GM12878 (cell line): ENCODE data around the gene SAMD4A. TPM values are rescaled to one million over a fixed set of nuclear protein-coding genes. Genes with fewer than 3 reads are reported as not detected.

Source experiments
- ATAC-seq: fragments of 200-7000 bp; cut with Tn5 transposase; 3 replicates; pipeline ENCODE4 v1.9.1; 2020; ENCODE audit warnings: mild to moderate bottlenecking, moderate library complexity
- BruUV-seq: library from RNA; stranded (reverse); fragments of 400-500 nt; replicated peaks from 2 replicates; lab custom pipeline; 2021; lab: Mats Ljungman, UMichigan
- CTCF ChIA-PET: fragments of 300-600 bp; sonication (Branson Sonifier 250); formaldehyde crosslinking; extraction: SDS; loops from one replicate; lab custom pipeline; 2021; ENCODE audit warnings: inconsistent platforms; lab: Yijun Ruan, JAX
- POLR2A ChIA-PET: fragments of 350-600 bp; formaldehyde crosslinking; extraction: SDS; loops from one replicate; lab custom pipeline; 2021; ENCODE audit warnings: inconsistent platforms; lab: Charles Lee
- RAD21 ChIA-PET: fragments of 300-600 bp; sonication (Branson Sonifier 250); formaldehyde crosslinking; loops from one replicate; lab custom pipeline; 2023; ENCODE audit warnings: antibody characterized with exemption; ENCODE audit not compliant: unreplicated experiment; lab: Charles Lee
- SMC1A ChIA-PET: fragments of 300-600 bp; sonication (Branson Sonifier 250); formaldehyde crosslinking; loops from one replicate; lab custom pipeline; 2023; ENCODE audit not compliant: unreplicated experiment, uncharacterized antibody; lab: Charles Lee
- DNase-seq: peaks from one replicate; pipeline ENCODE4 v3.0.0-alpha.2; 2011; ENCODE audit warnings: low read depth, low spot score
- FAIRE-seq: peaks from 3 replicates; lab custom pipeline; 2011; peaks lifted over from hg19 to GRCh38; lab: Jason Lieb, UNC
- H2AFZ ChIP-seq: 2 replicates; pipeline ENCODE4 v1.6.0; 2011; ENCODE audit warnings: low read depth, low read length, control low read depth; ENCODE audit not compliant: control insufficient read depth
- H3K27ac ChIP-seq: 2 replicates; pipeline ENCODE4 v1.5.1; 2011; ENCODE audit warnings: control low read depth; ENCODE audit not compliant: control insufficient read depth, insufficient read depth
- H3K27me3 ChIP-seq, 2 experiments: replicated peaks in 1 of 2; 2 replicates each; pipeline versions ENCODE4 v1.6.0 to v1.6.1; 2011; ENCODE audit warnings: low read length in 1 of 2; ENCODE audit not compliant: control insufficient read depth in 2 of 2, insufficient read depth in 2 of 2
- H3K36me3 ChIP-seq, 2 experiments: 2 replicates each; pipeline ENCODE4 v1.5.1; 2011; ENCODE audit warnings: low read length in 1 of 2; ENCODE audit not compliant: control insufficient read depth in 2 of 2, insufficient read depth in 2 of 2
- H3K4me1 ChIP-seq: 2 replicates; pipeline ENCODE4 v1.6.1; 2011; ENCODE audit warnings: mild to moderate bottlenecking, low read length, moderate library complexity, mixed read lengths; ENCODE audit not compliant: control insufficient read depth, insufficient read depth
- H3K4me2 ChIP-seq: 2 replicates; pipeline ENCODE4 v1.6.0; 2011; ENCODE audit warnings: control low read depth; ENCODE audit not compliant: control insufficient read depth, insufficient read depth
- H3K4me3 ChIP-seq: fragments of 200-600 bp; sonication (generic); 2 replicates; pipeline ENCODE4 v1.5.1; 2016
- H3K79me2 ChIP-seq: 2 replicates; pipeline ENCODE4 v1.6.0; 2011; ENCODE audit warnings: low read length; ENCODE audit not compliant: control insufficient read depth, insufficient read depth
- H3K9ac ChIP-seq: 2 replicates; pipeline ENCODE4 v1.8.0; 2011; ENCODE audit warnings: low read length, control low read depth, mixed read lengths; ENCODE audit not compliant: control insufficient read depth, insufficient read depth
- H3K9me3 ChIP-seq: replicated peaks from 3 replicates; pipeline ENCODE4 v1.5.1; 2011; ENCODE audit warnings: mild to moderate bottlenecking, low read length; ENCODE audit not compliant: control insufficient read depth, insufficient read depth
- H4K20me1 ChIP-seq: 2 replicates; pipeline ENCODE4 v1.6.0; 2011; ENCODE audit not compliant: control insufficient read depth, insufficient read depth
- CBX5 ChIP-seq: sonication (generic); IDR thresholded peaks from 2 replicates; pipeline ENCODE4 v1.6.1; 2016; ENCODE audit warnings: low read depth, moderate library complexity, mild to moderate bottlenecking, inconsistent platforms
- CUX1 ChIP-seq: IDR thresholded peaks from 2 replicates; pipeline ENCODE4 v1.6.1; 2012; ENCODE audit warnings: improper control_type of control experiment, low read depth, low read length; ENCODE audit not compliant: insufficient replicate concordance
- E4F1 ChIP-seq: fragments of 450-650 bp; IDR thresholded peaks from 2 replicates; pipeline ENCODE4 v1.6.1; 2018; ENCODE audit warnings: borderline replicate concordance, mild to moderate bottlenecking; ENCODE audit not compliant: partially characterized antibody
- EED ChIP-seq: sonication (generic); IDR thresholded peaks from 2 replicates; pipeline ENCODE4 v1.6.1; 2016; ENCODE audit warnings: antibody characterized with exemption, low read depth
- HCFC1 ChIP-seq: fragments of 150-350 bp; IDR thresholded peaks from 2 replicates; pipeline ENCODE4 v1.6.1; 2014; ENCODE audit warnings: low read length
- HSF1 ChIP-seq: fragments of 150-350 bp; IDR thresholded peaks from 2 replicates; pipeline ENCODE4 v1.6.1; 2014; ENCODE audit warnings: mild to moderate bottlenecking, low read depth, low read length
- MAX ChIP-seq: IDR thresholded peaks from 2 replicates; pipeline ENCODE4 v1.6.1; 2012; ENCODE audit warnings: low read depth, low read length, improper control_type of control experiment
- MYB ChIP-seq: fragments of 150-350 bp; IDR thresholded peaks from 2 replicates; pipeline ENCODE4 v1.6.1; 2014; ENCODE audit warnings: mild to moderate bottlenecking, low read depth, low read length, borderline replicate concordance
- NFIC ChIP-seq: IDR thresholded peaks from 2 replicates; pipeline ENCODE4 v1.6.1; 2012; ENCODE audit warnings: low read depth, mild to moderate bottlenecking, inconsistent platforms, low read length, moderate library complexity
- NKRF ChIP-seq: fragments of 450-650 bp; conservative IDR thresholded peaks from 2 replicates; pipeline ENCODE4 v1.6.1; 2017; ENCODE audit warnings: mild to moderate bottlenecking, moderate library complexity
- SIX5 ChIP-seq: IDR thresholded peaks from 2 replicates; pipeline ENCODE4 v1.6.1; 2011; ENCODE audit warnings: mild to moderate bottlenecking, low read depth, low read length, moderate library complexity; ENCODE audit not compliant: severe bottlenecking
- SMAD1 ChIP-seq: fragments of 450-650 bp; IDR thresholded peaks from 2 replicates; pipeline ENCODE4 v1.6.1; 2018; ENCODE audit warnings: mild to moderate bottlenecking, low read depth; ENCODE audit not compliant: partially characterized antibody
- WGBS: methylation state at CpG from one replicate; pipeline ENCODE4 v1.1.6; 2016; ENCODE audit warnings: low lambda C conversion rate; ENCODE audit not compliant: insufficient replicate concordance, insufficient coverage; ENCODE audit errors: missing lambda C conversion rate; 5-methylcytosine and 5-hydroxymethylcytosine counted together
- in situ Hi-C: fragments of 300-500 bp; cut with MboI; formaldehyde crosslinking; loops from 9 replicates; pipeline ENCODE4 v1.14.3; 2018; ENCODE audit warnings: mixed read lengths
- intact Hi-C: fragments of 100-400 bp; cut with micrococcal nuclease; formaldehyde crosslinking; loops from one replicate; pipeline ENCODE4 v1.14.2; 2022; ENCODE audit not compliant: unreplicated experiment
- polyA plus RNA-seq, 11 experiments: library from polyadenylated mRNA; depleted of rRNA in 4 of 11; unstranded in 6 of 11; stranded (reverse) in 5 of 11; fragments of >200 nt; fragmentation: Nextera tagmentation in 4 of 11; fragmentation: Illumina TruSeq in 1 of 11; extraction: Ambion mirVana in 4 of 11; extraction: Trizol in 1 of 11; gene quantifications; 1 replicate in 1 of 11; 2 replicates in 10 of 11; pipeline versions ENCODE4 v1.2.1 to v1.2.3, GENCODE V29; 2011 to 2016; ENCODE audit warnings: inconsistent platforms in 2 of 11, missing spikeins in 2 of 11, low read depth in 1 of 11
- total RNA-seq, 4 experiments: library from RNA; depleted of rRNA in 3 of 4; stranded (reverse); fragments of >200 nt in 3 of 4; fragmentation: Illumina TruSeq in 1 of 4; extraction: Trizol in 1 of 4; gene quantifications; 2 replicates each; pipeline versions ENCODE4 v1.2.1 to v1.2.3, GENCODE V29; 2013 to 2021

Gene SAMD4A
- total and polyA plus RNA-seq, 10 of the 15 experiments (the other 5 are each of a cell fraction or from before 2014, with no cell fraction given) = 0.05 to 0.56 (median 0.31) TPM

GRCh38 chr14:54724123-54724522 lies 157.2 kb downstream of the SAMD4A start:
- ChIA-PET RAD21 (interaction anchor here (4.1 kb wide), 1 partner anchor 159 kb away, joined by 24 read pairs; no protein-coding TSS in a partner anchor), CTCF (interaction anchor here (0.7 to 8.2 kb wide), 6 partner anchors 8 to 158 kb away, joined by 3 to 71 read pairs (median 5); partner anchors contain the start of gene SAMD4A), SMC1A (interaction anchor here (0.6 to 1.9 kb wide), 4 partner anchors 49 to 703 kb away, joined by 3 to 10 read pairs (median 6); no protein-coding TSS in a partner anchor), POLR2A (no interaction called here)
- H3K4me3 ChIP-seq = no peak overlapping the region
- H3K9me3 ChIP-seq = no peaks in the 10 kb centered on the region
- H3K4me2 ChIP-seq = no peak overlapping the region
- no peaks in the 10 kb centered on the region for H3K36me3 ChIP-seq
- H3K4me1 ChIP-seq = peaks cover 2% of the 10 kb centered on the region; the same call in 1 of the 2 replicates
- no TSS peak for BruUV-seq
- no peak for DNase-seq
- 91% methylated on average over 4 of the region's 4 CpGs for WGBS
- H4K20me1 ChIP-seq = no peaks in the 10 kb centered on the region
- intact Hi-C loops = no loop called here
- H3K27ac ChIP-seq = no peak overlapping the region
- H3K27me3 ChIP-seq = no peaks in the 10 kb centered on the region; a peak in 1 of 4 replicates
- H2AFZ ChIP-seq = no peak overlapping the region
- no peak for ATAC-seq
- no peaks in the 10 kb centered on the region for H3K79me2 ChIP-seq
- no peak for FAIRE-seq
- H3K9ac ChIP-seq = no peak overlapping the region
- in situ Hi-C loops = no loop called here
- TF ChIP-seq NFIC (no peak), EED (no peak), HCFC1 (no peak), SMAD1 (no peak), NKRF (no peak), CBX5 (no peak), MYB (no peak), HSF1 (no peak), SIX5 (no peak), CUX1 (no peak), E4F1 (no peak), MAX (no peak)
